HG03558 (cell line): ENCODE data around the gene GNAT1.
A peak's percentile ranks its signal among the peaks of the same experiment; 100 is the strongest.
"Not testable (repeated sequence)": the region's sequence is repeated elsewhere in the genome, so short reads cannot be mapped to it uniquely, and the experiment has no call there.

Experiments used
- ATAC-seq: cut with Tn5 transposase; IDR thresholded peaks from one replicate; pipeline ENCODE4 v1.9.1; 2021; ENCODE audit warnings: moderate number of reproducible peaks; ENCODE audit not compliant: unreplicated experiment; ENCODE audit errors: extremely low read depth

GNAT1 gene

DNA sequence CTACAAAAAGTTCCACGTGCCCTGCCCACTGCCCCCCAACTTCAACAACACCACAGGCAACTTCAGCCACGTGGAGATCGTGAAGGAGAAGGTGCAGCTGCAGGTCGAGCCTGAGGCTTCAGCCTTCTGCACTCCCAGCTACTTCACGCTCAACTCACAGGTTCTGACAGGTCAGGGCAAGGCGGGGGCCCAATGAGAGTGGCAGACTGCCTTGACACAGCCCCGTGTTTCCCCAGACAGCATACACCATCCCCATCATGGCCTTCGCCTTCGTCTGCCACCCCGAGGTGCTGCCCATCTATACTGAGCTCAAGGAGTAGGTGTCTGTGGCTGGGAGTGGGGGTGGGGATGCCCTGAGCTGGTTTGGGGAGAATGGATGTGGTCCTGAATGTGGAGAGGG is 26.3 kb downstream of the GNAT1 start:
- ATAC-seq, result no peak

DNA sequence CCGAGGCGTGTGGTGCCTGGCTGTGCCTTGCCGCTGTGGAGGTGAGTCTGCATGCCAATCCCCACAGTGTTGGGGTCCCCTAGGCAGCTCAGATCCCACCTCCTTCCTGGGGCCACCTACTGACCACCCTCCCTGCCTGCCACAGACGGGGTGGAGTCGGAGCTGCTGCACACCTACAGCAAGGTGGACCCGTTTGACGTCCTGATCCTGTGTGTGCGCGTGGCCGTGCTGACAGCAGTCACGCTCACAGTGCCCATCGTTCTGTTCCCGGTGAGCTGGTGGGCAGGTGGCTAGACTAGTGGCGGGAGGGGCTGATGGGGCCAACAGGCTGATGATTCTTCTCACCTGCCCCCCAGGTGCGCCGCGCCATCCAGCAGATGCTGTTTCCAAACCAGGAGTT is 27.0 kb downstream of the GNAT1 start:
- ATAC-seq, result no peak

GRCh38 chr3:50219285-50219684 is 27.9 kb downstream of the GNAT1 start:
- ATAC-seq, result no peak

DNA sequence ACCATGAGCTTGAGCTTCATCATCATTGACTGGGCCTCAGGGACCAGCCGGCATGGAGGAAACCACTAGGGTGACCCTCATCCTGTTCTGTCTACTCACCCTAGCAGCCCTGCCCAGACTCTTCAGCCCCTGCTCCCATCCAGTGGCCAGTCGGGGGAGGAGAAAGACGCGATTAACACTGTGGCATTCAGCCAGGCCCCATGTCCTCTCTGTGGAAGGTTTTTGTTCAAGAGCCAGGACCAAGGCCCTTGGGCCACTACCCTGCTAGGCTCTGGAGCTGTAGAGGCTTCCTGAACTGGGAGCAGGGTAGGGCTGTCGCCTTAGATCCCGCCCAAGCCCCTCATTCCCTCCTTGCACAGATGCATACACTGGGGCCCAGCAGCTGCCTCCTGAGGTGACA is 28.7 kb downstream of the GNAT1 start:
- ATAC-seq, result no peak

DNA sequence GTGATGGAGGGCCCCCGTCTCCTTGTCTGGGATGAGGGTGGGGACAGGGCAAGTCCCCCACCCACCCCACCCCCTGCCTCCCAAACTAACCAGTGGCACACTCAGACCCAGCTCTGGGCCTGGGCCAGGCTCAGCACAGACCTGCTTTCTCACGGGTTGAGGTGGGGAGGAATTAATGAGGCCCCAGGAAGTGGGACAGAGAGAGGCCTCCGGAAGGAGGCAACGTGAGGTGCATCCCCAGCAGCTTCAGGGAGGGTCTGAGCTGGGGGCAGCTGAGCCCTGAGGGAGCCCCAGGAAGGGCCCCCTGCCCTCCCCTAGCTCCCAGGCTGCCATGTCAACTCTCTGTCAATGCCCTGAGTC is 29.6 kb downstream of the GNAT1 start:
- ATAC-seq, result no peak

DNA sequence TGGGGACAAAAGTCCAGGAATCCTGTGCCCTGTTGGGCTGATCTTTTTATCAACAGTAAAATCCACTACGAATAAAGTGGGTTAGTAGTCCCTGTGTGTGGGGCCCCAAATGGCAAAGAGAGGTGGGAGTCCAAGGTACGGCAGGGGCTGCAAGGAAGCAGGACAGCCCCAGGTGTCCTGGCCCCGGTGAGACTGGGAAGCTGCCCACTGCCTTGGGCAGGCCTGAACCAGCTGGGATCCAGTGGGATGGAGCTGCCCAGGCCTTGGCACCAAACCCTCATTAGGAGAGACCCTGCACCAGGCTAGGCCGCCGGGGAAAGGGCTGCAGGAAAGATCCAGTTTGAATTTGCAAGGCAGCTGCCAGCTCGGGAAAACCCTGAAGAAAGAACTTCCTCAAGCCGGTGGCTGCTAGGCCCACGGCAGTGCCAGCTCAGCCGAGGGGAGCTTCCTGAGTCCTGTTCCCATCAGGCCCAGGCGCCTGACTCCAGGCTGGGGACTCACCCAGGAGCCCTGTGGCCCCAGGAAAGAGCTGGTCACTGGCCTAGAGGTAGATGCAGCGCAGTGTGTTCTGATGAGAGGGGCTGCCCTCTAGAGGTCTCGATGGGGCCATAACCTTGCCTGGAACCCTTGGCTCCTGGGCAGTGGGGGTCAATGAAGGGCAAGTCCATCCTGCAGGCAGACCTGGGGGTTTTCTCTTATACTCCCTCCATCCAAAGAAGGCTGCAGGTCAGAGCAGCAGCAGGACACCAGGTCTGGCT is 30.2 kb downstream of the GNAT1 start:
- no peak for ATAC-seq

DNA sequence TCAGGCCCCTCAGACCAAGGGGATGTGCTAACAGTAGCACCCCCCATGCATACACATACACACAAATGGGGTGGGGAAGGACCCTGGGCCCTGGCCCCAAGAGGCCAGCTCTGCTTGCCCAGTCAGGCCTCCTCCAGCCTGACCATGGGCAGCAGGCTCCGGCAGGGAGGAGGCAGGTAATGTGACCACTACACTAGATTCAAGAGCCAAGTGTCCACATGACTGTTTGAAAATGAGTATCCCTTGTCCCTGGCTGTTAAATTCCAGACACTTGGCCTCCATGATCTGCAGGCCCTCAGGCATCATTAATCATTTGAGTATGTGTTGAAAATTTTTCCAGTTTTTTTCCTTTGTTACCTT is 30.7 kb downstream of the GNAT1 start:
- ATAC-seq, result no peak

- ATAC-seq, result no peak
These were observed 33.2 kb downstream of the GNAT1 start for GRCh38 chr3:50224639-50225038.

GRCh38 chr3:50226888-50227389 is 35.5 kb downstream of the GNAT1 start:
- ATAC-seq, result no peak

DNA sequence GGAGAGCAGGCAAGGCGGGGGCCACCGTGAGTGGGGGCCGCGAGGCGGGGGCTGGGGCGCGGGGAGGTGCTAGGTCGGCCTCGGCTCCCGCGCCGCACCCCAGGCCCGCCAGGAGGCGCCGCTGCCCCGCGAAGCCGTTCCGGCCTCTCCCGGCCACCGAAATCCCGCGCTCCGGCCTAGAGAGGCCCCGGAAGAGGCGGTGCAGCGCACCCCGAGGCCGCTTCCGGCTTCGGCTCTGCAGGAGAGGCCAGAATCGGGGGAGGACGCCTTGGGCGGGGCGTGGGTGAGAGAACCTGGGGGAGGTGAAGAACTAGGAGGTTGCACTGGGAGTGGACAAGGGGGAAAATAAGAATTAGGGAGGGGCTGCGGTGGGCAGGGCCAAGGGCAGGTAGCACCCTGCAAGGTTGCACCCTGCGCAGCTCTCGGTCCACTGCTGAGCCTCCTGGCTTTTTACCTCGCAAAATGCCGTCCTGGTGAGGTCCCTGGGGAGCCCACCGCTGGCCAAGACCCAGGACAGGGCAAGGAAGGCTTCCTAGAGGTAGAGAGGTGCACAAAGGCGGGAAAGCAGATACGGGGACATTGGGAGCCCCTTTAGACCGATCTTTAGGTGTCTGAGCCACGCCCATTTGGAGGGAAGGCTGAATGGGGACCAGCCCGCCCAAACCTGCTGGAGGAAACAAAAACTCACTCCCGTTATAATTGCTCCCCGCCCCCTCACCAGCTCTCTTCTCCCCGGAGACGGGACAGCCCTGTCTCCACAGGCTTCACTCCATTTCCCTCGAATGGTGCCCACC is 36.2 kb downstream of the GNAT1 start:
- peak; percentile 66 for ATAC-seq

GRCh38 chr3:50228184-50228763 is 36.9 kb downstream of the GNAT1 start:
- ATAC-seq, result not testable (repeated sequence)

- no peak for ATAC-seq
These were observed 38.1 kb downstream of the GNAT1 start for GRCh38 chr3:50229490-50229889.

- no peak for ATAC-seq
These were observed 38.8 kb downstream of the GNAT1 start for GRCh38 chr3:50230104-50230793.

DNA sequence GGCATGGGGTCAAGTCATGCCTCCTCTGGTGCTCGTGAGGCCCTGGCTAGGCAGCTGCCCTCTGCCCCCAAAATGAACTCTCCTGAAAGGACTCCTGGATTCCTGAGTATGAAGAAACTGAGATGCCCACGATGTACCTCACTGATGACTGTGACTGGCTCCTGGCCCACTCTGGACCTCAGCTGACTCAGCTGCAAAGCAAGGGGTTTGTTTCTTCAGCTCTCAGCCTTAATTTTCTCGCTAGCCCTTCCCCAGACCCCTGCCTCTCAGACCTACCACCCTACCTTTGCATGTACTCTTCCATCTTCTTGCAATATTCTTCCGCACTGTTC is 39.4 kb downstream of the GNAT1 start:
- no peak for ATAC-seq

GRCh38 chr3:50231581-50231980 is 40.2 kb downstream of the GNAT1 start:
- ATAC-seq, result no peak

GRCh38 chr3:50232303-50232702 is 40.9 kb downstream of the GNAT1 start:
- ATAC-seq, result no peak

GRCh38 chr3:50233176-50233575 is 41.8 kb downstream of the GNAT1 start:
- ATAC-seq, result no peak

DNA sequence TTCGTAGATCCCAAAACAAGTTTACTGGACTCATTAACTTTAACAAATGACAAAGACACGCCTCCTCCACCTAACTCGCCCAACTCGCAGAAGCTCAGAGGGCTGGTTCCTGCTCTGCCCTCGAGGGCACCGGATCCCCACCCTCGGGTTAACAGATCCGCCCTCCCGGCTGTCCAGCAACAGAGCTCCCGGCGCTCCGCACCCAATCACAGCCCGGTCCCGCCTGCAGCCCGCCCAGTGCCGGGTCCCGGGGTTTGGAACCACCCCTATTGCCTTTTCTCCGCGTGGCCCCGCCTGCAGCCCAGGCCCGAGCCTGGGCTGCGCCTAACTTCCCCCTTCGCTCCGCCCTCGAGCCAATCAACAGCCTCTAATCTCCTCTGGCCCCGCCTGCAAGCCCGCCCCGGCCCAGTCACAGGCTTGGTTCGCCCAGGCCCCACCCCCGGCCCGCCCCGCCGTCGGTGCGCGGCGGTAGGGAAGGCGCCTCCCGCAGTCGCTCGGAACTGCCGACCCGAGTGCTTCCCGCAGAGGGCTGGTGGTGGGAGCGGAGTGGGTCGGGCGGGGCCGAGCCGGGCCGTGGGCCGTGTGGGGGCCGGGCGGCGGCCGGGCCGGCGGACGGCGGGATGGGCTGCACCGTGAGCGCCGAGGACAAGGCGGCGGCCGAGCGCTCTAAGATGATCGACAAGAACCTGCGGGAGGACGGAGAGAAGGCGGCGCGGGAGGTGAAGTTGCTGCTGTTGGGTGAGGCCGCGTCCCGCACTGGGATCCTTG is 44.5 kb downstream of the GNAT1 start, which contains the start of gene GNAI2:
Gene GNAI2 (plus strand): TSS at position 489 of the 768 bp plus-strand sequence. CDS start 132 bp downstream, at position 621.
- ATAC-seq, result peak; percentile 80

GRCh38 chr3:50236484-50237132 is 45.2 kb downstream of the GNAT1 start:
- ATAC-seq, result no peak
